HG03565 (cell line): Measurements from ENCODE around the gene HORMAD1.
"Not testable (repeated sequence)": the region's sequence is repeated elsewhere in the genome, so short reads cannot be mapped to it uniquely, and the experiment has no call there.

Experiments
- ATAC-seq: cut with Tn5 transposase; IDR thresholded peaks from one replicate; pipeline ENCODE4 v1.9.1; 2021; ENCODE audit warnings: mild to moderate bottlenecking, moderate library complexity; ENCODE audit not compliant: unreplicated experiment

The HORMAD1 gene

DNA sequence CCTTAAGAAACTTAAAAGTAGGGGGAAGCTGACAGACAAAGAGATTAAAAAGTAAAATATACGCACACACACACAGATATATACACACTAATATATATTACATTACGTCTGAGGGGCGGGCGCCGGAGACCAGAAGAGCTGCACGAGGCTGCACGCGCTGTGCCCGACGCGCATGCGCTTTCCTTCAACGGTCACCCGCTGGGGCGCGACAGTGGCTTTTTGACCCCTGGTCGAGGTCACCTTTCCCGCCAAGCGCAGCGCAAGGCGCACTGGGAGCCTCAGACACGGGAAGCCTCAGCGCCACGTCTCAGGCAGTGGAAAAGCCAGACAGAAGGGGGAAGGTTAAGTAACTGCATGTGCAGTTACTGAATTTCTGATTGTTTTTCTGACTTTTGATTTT, at the start of gene HORMAD1:
HORMAD1 (minus strand) TSS at position 193 of the 400 bp plus-strand sequence. CDS start 1,390 bp downstream, outside the sequence.
- ATAC-seq: no peak

DNA sequence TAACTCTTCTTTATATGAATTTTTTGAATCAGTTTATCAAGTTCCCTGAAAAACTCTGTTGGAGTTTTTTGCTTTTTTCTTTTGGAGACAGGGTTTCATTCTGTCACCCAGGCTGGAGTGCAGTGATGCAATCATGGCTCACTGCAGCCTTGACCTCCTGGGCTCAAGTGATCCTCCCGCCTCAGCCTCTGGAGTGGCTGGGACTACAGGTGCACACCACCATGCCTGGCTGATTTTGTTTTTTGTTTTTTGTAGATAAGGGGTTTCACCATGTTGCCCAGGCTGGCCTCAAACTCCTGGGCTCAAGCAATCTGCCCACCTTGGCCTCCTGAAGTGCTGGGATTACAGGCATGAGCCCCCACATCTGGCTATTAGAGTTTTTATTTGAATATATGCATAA, 47.0 kb upstream of the HORMAD1 start:
- ATAC-seq: not testable (repeated sequence)

- ATAC-seq: not testable (repeated sequence)
These were observed 45.2 kb upstream of the HORMAD1 start for GRCh38 chr1:150765977-150766301.

DNA sequence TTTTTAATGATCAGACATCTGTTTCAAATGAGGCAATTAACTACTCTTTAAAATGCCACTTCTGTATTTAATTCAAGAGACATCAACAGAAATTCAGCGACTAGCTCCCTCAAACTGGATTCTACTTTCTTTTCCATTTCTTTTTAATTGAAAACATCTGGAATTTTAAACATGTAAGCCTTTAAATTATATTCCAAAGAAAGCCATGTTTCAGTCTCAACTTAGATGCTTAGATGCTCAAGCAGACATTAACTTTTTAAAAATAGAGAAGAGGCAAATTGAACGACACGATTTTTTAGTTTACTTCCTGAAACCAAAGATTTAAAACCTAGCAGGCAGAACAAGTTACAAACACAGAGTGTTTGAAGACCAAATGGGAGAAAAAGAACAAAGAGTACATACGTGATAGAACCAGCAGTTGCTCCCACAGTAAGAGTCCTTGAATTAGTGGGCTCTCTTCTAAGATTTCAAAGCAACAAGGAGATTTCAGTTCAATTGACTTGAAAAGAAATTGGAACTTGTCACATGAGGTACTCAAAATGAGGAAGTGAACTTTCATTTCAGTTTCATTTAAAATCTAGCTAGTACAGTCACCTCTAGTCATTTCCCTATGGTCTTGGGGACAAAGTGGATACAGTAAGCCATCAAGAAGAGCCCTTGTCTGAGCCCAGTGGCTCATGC, 44.7 kb upstream of the HORMAD1 start, which contains the start of gene CTSS:
CTSS (minus strand) TSS at position 483 of the 681 bp plus-strand sequence. CDS start 1,015 bp downstream, outside the sequence.
- ATAC-seq: peak; percentile 78

DNA sequence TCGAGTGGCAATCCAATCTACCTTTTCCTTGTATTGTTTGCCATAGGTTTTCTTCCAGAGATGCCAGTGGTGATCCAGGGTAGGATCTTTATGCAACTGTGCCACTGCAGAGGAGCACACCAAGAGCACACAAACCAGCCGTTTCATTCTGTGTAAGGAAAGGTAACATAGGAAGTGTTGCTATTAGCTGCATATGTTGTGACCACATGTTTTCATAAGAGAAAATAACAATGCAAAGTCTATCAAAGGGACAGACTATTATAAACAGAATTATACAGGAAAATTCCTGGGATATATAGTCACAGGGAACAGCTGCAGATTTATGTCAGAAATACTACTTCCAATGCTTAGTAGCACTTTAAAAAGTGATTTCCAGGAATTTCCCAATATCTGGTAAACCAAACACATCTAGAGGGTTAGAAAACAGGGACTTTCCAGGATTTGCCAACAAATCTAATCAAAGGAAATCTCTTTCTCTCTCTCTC, 44.0 kb upstream of the HORMAD1 start:
- ATAC-seq: no peak

DNA sequence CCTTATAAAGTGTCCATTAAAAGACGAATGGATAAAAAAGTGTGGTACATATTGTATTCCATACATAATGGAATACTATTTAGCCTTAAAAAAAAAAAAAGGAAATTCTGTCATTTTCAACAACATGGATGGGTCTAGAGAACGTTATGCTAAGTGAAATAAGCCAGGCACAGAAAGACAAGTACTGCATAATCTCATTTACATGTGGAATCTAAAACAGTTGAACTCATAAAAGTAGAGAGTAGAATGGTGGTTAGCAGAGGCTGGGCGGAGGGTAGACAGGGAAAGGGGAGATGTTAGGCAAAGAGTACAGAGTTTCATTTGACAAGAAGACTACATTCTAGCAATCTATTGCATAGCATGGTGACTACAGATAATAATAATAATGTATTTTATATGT, 42.3 kb upstream of the HORMAD1 start:
- no peak for ATAC-seq

DNA sequence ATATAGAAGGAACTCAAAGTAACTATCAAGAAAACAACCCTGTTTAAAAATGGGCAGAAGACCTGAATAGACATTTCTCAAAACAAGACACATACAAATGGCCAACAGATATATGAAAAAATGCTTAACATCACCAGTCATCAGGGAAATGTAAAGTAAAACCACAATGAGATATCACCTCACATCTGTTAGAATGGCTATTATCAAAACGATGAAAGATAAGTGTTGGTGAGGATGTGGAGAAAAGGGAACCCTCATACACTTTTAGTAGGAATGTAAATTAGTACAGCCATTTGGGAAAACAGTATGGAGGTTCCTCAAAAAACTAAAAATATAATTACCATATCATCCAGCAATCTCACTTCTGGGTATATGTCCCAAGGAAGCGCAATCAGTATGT, 41.9 kb upstream of the HORMAD1 start:
- ATAC-seq: no peak

GRCh38 chr1:150761801-150762200, 41.1 kb upstream of the HORMAD1 start:
- no peak for ATAC-seq

DNA sequence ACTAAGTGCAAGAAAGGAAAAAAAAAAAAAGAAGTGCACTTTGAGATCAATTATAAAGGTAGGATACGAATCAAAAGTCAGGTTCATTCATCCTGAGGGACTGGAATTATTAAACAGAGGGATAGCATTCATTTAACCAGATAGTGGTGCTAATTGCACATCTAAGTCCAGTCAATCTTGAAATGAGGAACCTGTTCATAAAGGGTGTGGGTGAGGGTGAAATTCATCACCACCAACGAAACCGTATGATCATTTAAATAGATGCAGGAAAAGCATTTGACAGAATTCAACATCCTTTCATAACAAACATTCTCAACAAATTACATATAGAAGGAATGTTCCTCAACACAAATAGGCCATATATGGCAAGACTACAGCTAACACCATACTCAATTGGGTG, 39.3 kb upstream of the HORMAD1 start:
- ATAC-seq: no peak

DNA sequence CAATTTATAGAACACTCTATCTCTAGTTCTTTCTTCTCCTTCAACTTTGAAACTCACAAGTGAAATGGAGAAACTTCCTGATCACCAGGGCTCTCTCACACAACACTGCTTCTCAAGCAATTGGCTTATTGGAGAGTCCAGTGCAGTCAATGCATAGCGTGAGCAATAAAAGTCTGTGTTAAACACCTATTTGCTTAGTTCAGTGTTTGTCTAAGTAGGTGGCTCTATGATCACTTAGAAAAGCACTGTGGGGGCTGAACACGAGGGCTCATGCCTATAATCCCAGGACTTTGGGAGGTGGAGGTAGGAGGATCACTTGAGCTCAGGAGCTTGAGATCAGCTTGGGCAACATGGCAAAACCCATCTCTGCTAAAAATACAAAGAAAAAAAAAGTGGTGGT, 32.7 kb upstream of the HORMAD1 start:
- no peak for ATAC-seq

DNA sequence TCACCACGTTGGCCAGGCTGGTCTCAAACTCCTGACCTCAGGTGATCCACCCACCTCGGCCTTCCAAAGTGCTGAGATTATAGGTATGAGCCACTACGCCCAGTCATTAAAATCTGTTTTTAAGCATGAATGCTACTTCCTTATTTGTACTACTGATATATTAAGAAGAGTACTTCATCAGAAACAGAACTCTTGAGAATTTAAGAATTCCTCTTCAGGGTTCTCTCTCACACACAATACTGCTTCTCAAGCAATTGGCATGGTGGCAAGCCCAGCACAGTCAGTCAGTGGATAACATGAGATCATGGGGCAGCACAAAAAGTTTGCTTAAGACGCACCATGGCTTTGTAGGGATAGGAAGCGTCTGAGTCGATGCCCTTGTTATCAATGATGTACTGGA, 30.7 kb upstream of the HORMAD1 start:
- ATAC-seq: no peak

GRCh38 chr1:150749720-150750311, 29.1 kb upstream of the HORMAD1 start:
- no peak for ATAC-seq

DNA sequence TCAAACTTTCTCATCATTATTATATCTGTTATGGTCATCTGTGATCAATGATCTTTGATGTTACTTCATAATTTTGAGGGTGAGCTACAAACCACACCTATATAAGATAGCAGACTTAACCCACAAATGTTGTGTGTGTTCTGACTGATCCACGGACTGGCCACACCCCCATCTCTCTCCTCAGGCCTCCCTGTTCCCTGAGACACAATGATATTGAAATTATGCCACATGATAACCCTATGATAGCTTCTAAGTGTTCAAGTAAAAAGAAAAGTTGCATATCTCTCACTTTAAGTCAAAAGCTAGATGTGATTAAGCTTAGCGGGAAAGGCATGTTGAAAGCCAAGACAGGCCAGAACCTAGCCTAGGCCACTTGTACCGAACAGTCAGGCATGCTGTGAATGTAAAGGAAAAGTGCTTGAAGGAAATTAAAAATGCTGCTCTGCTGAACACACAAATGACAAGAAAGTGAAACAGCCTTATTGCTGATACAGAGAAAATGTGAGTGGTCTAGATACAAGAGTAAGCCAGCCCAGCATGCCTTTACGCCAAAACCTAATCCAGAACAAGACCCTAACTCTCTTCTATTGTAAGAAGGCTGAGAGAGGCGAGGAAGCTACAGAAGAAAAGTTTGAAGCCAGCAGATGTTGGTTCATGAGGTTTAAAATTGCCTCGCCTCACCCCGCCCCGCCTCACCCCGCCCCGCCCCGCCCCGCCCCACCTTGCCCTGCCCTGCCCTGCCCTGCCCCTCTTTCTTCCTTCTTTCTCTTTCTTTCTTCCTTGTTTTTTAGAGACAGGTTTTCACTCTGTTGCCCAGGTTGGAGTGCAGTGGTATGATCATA, 28.4 kb upstream of the HORMAD1 start:
- ATAC-seq: no peak

GRCh38 chr1:150730130-150730721, 9.5 kb upstream of the HORMAD1 start:
- ATAC-seq: no peak

DNA sequence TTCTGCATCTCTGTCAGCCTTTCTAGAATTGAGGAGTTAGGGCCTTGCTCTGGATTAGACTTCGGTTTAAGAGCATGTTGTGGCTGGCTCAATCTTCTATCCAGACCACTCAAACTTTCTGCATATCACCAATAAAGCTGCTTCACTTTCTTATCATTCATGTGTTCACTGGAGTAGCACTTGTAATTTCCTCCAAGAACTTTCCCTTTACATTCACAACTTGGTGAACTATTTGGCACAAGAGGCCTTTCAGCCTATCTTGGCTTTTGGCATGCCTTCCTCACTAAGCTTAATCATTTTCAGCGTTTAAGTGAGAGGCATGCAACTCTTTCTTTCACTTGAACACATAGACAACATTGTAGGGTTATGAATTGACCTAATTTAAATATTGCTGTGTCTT, 3.6 kb upstream of the HORMAD1 start:
- no peak for ATAC-seq

DNA sequence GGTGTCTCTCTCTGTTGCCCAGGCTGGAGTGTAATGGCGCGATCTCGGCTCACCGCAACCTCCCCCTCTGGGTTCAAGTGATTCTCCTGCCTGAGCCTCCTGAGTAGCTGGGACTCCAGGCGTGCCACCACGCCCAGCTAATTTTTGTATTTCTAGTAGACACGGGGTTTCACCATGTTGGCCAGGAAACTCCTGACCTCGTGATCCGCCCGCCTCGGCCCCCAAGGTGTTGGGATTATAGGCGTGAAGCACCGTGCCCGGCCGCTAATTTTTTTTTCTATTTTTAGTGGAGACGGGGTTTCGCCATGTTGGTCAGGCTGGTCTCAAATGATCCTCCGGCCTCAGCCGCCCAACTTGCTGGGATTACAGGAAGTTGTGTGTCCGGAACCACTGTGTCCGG, 597 bp downstream of the HORMAD1 start:
- ATAC-seq: no peak

DNA sequence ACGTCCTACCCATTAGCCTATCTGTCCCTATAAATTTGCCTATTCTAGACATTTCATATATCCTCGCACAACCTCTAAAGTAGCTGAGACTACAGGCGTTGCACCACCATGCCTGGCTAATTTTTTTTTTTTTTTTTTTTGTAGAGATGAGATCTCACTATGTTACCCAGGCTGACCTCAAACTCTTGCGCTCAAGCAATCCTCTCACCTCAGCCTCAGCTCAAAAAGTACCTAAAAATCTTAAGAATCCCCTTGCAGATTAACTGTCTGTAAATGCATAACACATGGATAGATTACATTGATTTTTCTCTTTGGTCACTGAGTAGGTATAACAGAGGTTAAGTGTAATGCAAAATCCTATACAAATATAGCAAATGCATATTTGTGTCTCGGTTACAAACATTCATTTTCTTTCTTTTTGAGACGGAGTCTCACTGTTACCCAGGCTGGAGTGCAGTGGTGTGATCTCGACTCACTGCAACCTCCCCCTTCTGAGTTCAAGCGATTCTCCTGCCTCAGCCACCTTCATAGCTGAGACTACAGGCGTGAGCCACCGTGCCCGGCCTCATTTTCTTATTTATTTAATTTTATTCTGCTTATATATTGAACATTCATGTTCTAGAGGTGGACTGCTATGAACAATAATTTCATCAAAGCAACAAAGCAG, 2.3 kb downstream of the HORMAD1 start:
- no peak for ATAC-seq

DNA sequence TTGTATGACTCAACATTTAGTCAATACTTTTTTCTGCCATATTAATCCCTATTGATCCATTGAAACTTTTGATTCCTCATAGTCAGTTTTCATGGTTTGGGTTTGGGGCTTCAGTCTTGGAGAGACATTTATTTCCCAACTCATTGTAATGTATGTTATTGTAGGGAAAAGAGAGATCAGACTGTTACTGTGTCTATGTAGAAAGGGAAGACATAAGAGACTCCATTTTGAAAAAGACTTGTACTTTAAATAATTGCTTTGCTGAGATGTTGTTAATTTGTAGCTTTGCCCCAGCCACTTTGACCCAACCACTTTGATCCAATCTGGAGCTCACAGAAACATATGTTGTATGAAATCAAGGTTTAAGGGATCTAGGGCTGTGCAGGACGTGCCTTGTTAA, 11.7 kb downstream of the HORMAD1 start:
- ATAC-seq: not testable (repeated sequence)

DNA sequence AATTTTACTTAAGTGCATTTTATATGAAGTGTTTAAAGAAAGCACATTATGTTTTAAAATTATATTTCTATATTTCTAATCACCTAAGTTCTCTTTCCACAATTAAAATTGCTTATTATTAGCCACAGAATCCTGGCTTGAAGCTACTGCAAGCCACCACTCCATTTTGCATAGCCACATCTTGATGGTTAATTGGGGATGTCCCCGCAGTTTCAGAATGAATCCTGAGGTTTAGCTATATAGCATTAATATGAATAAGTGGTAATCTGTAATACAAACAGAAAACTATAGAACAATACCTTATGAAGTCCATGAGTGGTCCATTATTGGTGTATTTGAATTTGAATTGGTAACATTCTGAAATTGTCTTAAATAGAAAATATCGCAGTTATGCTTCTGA, 12.1 kb downstream of the HORMAD1 start:
- ATAC-seq: no peak

GRCh38 chr1:150706091-150706490, 14.6 kb downstream of the HORMAD1 start:
- ATAC-seq: no peak

GRCh38 chr1:150703427-150703826, 17.3 kb downstream of the HORMAD1 start:
- no peak for ATAC-seq
